HG03378 (cell line): ENCODE measurements around the gene ZCCHC17.

Experiments
- ATAC-seq: cut with Tn5 transposase; IDR thresholded peaks from one replicate; pipeline ENCODE4 v1.9.1; 2021; ENCODE audit warnings: mild to moderate bottlenecking, moderate library complexity; ENCODE audit not compliant: unreplicated experiment

The ZCCHC17 gene

DNA sequence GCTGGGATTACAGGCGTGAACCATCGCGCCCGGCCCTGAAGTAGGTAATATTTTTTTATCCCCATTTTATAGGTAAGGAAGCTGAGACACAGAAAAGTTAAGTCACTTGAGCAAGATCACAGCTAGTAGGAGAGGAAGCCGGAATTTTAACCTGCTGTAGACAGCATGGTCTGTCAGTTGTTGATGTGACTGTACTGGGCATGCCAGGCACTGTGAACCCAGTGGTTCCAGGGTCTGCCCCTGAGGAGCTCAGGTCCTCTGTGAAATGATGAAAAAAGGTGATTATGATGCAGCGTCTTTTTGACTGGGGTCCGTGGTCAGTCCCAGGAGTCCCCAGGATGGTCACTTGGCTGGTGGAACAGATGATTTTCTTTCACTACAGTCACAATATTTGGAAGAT is 92.8 kb downstream of the ZCCHC17 start:
- no peak for ATAC-seq

DNA sequence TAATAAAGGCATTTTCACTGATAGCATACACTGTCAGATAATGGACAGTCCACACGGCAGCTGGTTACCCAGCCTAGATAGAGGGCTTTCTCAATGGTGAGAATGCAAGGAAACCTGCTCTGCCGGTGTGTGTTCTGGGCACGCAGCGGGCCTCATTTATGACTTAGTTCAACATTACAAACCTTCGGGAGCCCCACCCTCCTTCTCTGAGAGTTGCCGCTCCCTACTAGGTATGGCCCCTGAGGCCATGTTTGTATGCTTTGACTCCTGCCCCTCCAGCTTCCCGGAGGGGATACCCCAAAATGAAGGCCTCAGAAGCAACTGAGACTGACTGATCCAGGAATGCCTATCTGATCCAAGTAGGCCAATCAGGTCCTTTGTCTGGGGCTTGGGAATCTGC is 93.2 kb downstream of the ZCCHC17 start:
- ATAC-seq: no peak

DNA sequence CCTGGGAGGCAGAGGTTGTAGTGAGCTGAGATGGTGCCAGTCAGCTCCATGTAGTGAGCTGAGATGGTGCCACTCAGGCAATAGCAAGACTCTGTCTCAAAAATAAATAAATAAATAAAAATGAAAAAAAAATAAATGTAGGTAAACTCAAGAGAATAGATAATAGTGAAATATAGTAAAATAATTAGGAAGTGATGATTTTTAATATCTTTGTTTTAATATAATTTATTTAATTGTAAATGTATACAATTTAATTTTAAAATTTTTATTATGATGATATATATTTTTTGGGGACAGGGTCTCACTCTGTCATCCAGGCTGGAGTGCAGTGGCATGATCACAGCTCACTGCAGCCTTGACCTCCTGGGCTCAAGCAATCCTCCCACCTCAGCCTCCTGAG is 96.6 kb downstream of the ZCCHC17 start:
- no peak for ATAC-seq

DNA sequence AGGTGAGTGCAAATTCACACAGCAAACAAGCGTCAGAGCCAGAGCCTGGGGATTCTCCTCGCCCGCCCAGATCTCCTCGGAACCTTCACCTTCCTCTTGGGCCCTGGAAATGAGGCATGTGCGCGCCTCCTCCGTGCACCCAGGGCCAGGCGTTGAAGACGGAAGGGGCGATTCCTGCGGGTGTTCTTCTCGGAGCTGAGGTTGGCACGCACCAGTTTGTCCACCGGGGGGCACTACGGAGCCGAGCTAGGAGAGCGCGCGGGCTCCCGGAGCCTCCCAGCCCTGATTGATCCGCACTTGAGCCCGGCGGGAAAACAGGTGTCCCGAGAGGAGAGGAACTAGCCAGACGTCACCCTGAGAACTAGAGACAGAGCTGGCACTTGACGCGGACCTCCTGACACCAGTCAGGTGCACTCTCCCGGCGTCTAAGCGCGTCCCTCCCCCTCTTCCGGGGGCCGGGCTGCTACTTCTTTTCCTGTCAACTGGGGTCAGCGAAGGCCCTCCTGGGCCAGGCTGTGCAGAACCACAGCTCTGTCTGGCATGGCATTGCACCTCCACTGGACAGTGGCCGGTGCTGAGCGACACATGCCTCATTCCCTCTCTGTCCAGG is 97.9 kb downstream of the ZCCHC17 start:
- no peak for ATAC-seq

DNA sequence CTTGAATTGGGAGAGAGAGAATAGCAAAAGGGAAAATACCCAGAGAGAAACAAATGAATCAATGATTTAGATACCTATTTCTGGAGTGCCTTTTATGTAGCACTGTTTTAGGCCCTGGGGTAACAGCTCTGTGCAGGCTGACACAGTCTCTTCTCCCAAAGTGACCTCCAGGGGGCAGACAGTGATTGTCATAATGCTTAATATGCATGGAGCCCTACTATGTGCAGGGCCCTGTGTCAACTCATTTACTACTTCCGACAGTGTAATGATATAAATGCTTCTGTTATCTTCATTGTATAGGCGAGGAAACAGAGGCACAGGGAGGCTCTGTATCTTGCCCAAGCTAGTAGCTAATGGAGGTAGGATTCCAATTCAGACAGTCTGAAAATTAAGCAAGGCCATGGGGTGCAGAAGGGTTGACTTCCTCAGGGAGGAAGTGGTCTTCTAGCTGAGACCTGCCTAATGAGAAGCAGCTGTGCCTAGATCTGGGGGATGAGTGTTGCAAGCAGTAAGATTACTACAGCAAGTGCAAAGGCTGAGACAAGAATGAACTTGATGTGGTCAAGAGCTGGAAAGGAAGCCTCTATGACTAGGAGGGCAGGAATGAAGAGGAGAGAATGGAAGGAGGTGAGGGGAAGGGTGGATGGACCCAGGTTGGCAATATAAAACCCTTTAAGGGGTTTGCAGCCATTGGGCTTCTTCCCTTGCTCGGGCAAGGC is 100.0 kb downstream of the ZCCHC17 start:
- no peak for ATAC-seq

DNA sequence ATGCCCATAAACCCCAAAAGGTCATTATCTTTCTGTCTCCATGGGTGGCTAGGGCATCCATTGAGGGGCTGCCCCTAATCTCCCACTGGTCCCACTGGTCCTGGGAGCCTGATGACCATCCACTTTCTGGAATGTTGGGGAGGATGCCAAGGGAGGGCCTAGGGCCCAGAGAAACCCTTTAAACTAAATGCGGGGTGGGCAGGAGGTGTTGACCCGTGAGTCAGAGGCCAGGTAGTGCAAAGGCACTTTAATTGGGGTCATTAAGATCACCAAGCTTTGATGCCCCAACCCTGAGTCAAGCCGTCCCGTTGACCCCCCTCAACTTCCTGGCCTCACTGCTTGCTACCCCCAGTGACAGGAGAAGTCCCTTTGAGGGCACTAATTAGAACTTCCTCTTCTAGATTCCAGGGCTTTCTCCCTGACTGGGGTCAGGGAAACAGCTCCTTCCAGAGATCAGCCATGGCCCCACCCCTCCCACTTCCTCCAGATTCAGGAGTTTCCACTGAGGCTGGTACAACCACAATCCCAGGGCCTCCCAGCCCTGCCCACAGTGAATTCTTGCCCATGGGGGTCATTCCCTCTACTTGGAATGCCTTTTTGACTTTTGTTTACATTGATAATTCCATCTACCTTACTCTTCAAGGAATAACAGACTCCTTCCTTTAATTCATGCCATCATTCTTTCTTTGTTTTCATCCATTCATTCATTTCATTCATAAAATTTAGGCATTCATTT is 100.7 kb downstream of the ZCCHC17 start:
- ATAC-seq: no peak

DNA sequence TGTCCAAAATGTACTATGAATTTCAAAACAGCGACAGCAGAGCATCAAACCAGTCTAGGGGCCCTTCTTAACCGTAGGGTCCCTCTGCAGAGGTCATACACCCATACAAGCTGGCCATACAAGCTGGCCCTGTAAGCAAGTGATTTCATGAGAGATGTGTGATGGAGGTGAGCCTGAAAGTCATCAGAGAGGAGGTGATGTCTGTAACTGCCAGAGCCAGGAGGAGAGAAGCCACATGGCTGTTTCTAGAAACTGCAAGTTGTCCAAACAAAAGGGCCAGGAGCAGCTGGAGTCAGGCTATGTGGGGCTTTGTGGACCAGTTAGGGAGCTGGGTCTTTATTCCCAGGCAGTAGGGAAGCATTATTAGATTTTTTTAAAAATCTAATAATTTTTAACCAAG is 101.4 kb downstream of the ZCCHC17 start:
- no peak for ATAC-seq

DNA sequence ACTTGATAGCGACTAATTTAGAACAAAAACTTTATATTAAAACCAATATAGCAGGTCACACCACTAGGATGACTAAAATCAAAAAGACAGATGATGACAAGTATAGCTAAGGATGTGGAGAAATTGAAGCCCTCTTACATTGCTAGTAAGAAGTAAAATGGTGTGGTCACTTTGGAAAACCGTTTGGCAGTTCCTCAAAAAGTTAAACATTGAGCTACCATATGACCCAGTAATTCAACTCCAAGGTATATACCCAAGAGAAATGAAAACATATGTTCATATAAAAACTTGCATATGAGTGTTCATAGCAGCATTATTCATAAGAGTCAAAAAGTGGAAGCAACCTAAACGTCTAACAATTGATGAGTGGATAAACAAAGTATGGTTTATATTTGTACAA is 103.1 kb downstream of the ZCCHC17 start:
- ATAC-seq: no peak

DNA sequence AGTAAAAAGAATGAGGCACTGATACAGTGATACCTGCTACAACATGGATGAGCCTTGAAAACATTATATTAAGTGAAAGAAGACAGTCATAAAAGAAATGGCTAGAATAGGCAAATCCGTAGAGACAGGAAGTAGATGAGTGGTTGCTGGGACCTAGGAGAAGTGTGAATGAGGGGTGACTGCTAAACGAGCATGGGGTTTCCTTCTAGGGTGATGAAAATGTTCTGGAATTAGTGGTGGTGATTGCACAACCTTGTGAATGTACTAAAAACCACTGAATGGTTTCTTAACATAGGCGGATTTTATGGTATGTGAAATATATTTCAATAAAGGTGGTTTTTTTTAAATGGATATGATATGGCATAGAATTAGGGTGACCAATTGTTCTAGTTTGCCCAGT is 103.6 kb downstream of the ZCCHC17 start:
- ATAC-seq: no peak

DNA sequence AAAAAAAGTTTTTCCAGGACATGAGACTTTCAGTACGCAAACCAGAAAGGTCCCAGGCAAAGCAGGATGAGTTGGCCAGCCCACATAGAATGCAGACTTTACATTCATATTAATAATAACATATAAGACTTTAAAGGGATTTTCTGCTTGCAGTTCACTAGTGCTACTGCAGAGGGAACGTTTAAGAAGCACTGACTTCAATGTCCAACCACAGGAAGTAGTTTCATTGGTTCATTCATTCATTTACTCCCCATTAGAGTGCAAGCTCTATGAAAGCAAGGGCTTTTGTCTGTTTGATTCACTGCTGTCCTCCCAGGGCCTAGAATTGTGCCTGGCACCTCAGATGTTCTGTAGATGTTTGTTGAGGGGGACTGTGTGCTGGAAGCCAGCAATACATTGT is 104.4 kb downstream of the ZCCHC17 start:
- ATAC-seq: no peak

DNA sequence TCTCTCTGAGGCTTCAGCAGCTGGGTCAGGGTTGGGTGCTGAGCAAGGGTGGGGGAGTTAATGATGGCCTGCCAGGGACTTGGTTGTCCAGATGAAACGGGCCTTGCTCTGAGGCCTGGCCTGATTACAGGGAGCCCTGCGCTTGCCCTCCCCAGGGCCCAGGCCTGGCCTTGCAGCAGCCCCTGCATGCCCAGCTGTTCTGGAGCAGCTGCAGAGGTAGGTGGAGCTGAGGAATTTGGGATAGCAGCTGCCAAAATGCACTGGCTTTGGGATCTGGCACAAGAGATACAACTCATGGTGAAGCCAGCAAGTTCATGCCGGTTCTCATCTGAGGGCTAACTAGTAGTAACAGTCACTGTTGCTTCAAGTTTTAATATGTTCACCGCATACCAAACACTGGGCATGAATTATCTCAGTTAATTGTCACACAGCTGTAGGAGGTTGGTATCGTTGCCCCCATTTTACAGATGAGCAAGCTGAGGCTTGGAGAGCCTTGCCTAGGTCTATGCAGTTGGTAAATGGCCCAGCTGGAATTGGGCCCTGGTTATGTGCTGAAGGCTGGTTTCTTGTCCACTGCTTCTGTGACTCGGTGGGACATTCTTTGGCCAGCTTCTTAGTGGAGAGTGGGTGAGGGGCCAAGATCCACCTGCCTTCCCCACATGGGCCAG is 108.9 kb downstream of the ZCCHC17 start:
- ATAC-seq: no peak

DNA sequence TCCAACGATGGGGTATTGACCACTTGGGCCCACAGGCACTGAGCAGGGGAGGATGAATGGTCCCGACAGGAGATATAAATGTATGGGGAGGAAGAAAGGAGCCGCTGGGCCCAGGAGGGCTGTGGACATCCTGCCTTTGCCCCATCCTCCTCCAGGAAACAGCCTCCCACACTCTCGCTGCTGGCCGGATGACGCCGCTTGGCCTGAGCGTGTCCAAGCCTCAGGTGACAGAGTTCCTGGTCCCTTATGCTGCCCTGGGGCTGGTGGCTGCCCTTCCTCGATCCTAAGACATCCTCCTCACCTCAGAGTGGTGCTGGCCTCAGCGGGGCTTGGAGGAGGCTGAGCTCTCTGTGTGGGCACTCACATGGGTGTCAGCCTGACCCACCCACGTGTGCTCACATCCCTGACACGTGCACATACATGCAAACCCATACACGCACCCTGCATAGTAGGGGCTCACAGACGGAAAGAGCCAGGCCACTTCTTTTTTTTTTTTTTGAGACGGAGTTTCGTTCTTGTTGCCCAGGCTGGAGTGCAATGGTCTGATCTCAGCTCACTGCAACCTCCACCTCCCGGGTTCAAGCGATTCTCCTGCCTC is 110.3 kb downstream of the ZCCHC17 start:
- no peak for ATAC-seq

DNA sequence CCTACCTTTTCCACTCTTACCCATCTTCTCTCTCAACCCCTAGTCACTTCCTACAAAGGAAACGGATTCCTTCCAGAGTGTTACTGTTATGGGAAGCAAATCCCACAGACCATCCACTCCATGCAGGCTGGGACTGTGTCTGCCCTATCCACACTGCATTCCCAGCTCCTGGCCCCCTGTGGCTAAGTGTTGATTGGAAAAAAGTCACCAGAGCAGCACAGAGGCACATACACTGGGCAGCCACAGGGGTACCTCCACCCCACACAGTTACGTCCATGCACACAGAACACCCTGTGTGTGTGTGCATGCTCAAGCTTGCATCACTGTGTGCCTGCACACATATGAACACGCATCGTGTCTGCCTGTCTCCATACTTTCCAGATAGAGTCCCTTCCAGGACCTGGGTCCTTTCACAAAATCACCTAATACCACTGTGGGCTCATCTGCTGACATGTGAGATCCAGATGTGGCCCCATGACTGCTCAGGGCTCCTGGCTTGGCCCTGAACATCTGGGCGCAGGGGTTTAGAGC is 112.0 kb downstream of the ZCCHC17 start:
- no peak for ATAC-seq

DNA sequence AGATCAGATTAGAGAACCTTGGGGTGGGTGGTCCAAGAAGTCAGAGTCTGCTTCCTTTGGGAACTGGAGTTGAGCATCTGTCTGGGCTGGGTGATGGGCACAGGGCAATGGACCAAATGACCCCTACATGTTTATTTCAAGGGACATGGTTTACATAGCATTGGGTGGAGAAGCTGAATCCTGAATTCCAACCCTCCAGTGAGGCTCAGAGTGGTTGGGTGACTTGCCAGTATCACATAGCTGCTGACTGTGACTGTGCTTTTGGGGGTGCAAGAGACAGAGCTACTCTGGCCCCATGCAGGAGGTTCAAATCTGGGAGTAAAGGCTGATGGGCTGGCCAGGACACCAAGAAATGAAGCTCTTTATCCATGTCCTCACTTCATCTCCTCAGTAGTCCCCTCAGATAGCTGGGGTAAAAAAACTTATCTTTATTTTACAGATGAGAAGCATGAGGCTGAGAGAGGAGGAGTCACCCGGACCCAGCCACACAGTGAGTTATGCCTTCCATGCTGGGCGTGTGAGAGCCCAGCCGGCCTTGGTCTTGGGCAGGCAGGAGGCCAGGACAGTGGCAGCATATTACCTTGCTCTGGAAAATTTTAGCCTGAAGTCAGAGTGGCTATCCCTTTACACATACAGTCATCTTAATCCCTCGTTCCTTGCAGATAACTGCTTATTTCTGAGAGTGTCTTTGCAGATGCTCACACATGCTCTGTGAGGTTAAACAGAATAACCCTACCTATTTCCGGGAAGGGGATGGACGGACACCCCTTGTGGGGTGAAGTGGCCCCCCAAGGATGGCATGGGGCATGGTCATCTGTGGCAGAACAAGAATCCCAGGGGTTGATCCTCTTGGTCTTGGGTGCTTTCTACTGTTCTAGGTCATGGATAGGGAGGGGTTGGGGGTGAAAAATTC is 113.4 kb downstream of the ZCCHC17 start:
- ATAC-seq: no peak

DNA sequence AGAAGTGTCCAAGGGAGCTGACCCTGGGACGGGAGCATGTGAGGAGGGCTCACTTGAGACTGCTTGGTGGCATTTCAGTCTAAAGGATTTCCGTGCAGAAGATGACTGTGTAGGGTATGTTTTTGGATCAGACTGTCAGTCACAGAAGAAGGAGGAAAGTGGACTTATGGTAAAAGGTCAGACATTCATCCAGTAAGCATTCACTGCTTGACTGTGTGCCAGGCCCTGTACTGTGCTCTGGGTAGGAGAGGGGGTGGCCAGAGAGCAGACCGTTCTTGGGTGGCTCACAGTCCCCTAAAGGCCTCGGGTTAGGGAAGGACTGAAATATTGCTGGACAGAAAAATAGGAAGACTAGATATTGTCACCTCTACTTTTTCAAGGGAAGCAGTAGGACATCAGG is 114.0 kb downstream of the ZCCHC17 start:
- no peak for ATAC-seq

DNA sequence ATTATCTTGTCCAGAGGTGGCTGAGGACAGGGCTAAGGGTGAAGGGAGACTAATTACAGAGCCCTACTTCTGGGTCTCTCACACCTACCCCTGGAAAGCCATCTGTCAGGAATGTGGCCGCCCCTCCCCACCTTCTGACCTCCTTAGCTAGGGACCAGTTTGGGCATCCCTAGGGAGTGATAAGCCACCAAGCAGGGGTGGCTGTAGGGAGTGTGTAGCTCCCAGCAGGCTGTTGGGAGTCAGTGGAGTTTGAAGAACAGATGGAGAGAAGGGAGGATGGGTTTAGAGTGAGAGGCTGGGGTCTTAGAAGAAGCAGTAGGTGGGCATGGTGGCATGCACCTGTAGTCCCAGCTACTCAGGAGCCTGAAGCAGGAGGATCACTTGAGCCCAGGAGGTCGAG is 115.4 kb downstream of the ZCCHC17 start:
- no peak for ATAC-seq

DNA sequence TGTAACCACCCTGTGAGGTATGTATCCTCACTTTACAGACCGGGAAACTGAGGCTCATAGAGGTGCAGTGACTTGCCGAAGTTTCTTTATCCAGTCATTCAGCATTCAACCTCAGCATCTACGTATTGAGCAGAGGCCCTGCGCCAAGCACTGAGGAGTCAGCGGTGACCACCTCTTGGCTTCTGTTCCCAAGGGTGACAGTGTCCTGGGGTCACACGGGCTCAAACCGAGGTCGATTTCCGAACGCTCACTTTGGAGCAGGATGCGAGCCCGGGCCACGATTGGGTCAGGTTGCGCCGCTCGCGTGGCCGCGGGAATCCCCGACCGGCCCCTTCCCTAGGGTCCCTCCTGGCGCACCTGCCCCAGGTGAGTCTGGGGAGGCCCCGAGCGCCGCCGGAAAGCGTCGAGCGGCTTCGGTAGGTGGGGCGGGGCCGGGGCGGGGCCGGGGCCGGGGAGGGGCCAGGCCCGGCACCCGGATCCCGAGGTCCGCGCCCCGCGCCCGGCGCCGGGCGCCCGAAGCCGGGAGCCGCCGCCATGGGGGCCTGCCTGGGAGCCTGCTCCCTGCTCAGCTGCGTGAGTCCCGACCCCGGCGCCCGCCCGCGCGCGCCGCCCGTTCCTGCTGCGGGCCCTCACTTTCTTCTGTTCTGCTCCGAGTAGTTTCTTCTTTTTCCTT is 116.0 kb downstream of the ZCCHC17 start, which contains the start of gene SERINC2:
Gene SERINC2, plus strand, starts transcription at position 482 of the 673 bp plus-strand sequence. Its CDS starts 53 bp downstream, at position 535.
- no peak for ATAC-seq

DNA sequence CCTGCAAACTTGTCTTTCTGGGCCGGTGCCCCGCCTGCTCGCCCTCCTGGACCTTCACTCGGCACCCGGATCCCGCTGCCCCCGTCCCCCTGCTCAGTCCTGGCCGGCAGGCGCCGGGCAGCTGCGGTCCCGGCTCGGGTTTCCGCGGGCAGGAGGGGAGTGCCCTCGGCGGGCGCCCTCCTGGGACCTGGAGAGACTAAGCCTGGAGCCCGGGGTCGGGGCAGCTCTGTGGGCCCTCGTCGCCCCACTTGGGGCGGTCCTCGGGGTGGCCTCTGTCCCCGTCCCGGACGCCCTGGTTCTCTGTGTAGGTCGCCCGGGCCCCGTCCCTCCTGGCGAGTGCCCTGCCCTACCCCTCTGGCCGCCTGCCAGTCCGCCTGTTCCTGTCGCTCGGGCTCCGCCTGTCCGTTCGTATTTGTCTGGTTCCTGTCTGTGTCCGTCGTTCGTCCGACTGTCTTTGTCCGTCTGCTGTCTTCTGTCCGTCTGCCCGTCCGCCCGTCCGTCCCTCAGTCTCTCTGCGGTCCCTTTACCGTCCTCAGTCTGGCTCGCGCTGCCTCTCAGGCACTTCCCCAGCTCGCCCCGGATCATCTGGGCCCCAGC is 116.7 kb downstream of the ZCCHC17 start:
- ATAC-seq: no peak
